Osteocyte (in vitro differentiated cells): ENCODE measurements around the gene PCARE. TPM values are rescaled to one million over a fixed set of nuclear protein-coding genes. Genes with fewer than 3 reads are reported as not detected.

Experiments
- DNase-seq: peaks from one replicate; pipeline ENCODE4 v3.0.0; 2021; ENCODE audit warnings: mixed read lengths; ENCODE audit not compliant: unreplicated experiment; ENCODE audit errors: extremely low spot score
- H3K27ac Mint-ChIP-seq: one replicate; pipeline ENCODE4 v1.8.0; 2021; ENCODE audit warnings: mild to moderate bottlenecking, mixed read lengths; ENCODE audit not compliant: unreplicated experiment
- H3K27me3 Mint-ChIP-seq: one replicate; pipeline ENCODE4 v1.8.0; 2021; ENCODE audit warnings: mixed read lengths; ENCODE audit not compliant: unreplicated experiment
- H3K36me3 Mint-ChIP-seq: one replicate; pipeline ENCODE4 v1.8.0; 2021; ENCODE audit warnings: mixed read lengths; ENCODE audit not compliant: unreplicated experiment
- H3K4me1 Mint-ChIP-seq: one replicate; pipeline ENCODE4 v1.8.0; 2021; ENCODE audit warnings: mixed read lengths; ENCODE audit not compliant: unreplicated experiment
- H3K4me3 Mint-ChIP-seq: one replicate; pipeline ENCODE4 v1.8.0; 2021; ENCODE audit warnings: mild to moderate bottlenecking, moderate library complexity, mixed read lengths; ENCODE audit not compliant: unreplicated experiment
- H3K9me3 Mint-ChIP-seq: one replicate; pipeline ENCODE4 v1.8.0; 2021; ENCODE audit warnings: mixed read lengths; ENCODE audit not compliant: unreplicated experiment
- CTCF ChIP-seq: fragments of 200-600 bp; sonication (generic); IDR thresholded peaks from 2 replicates; pipeline ENCODE4 v1.5.0; 2021; ENCODE audit warnings: antibody characterized with exemption, mild to moderate bottlenecking, moderate library complexity
- total RNA-seq: library from RNA; stranded (reverse); gene quantifications from 2 replicates; pipeline ENCODE4 v1.2.1, GENCODE V29; 2021

Gene PCARE
- total RNA-seq, 1 donor from 2014 or later = not detected

GRCh38 chr2:29080886-29081743, 6.8 kb upstream of the PCARE start:
- H3K27ac Mint-ChIP-seq = no peak overlapping the region
- H3K4me1 Mint-ChIP-seq = no peaks in the 10 kb centered on the region
- no peak overlapping the region for H3K4me3 Mint-ChIP-seq
- no peaks in the 10 kb centered on the region for H3K36me3 Mint-ChIP-seq
- no peak for TF ChIP-seq CTCF
- peaks cover 5% of the 10 kb centered on the region for H3K27me3 Mint-ChIP-seq
- DNase-seq = peak; percentile 51
- H3K9me3 Mint-ChIP-seq = peaks cover 5% of the 10 kb centered on the region

GRCh38 chr2:29079887-29080286, 5.6 kb upstream of the PCARE start:
- TF ChIP-seq CTCF = no peak
- no peaks in the 10 kb centered on the region for H3K36me3 Mint-ChIP-seq
- peaks cover 7% of the 10 kb centered on the region for H3K27me3 Mint-ChIP-seq
- DNase-seq = peak; percentile 69
- H3K4me1 Mint-ChIP-seq = no peaks in the 10 kb centered on the region
- no peak overlapping the region for H3K4me3 Mint-ChIP-seq
- no peak overlapping the region for H3K27ac Mint-ChIP-seq
- H3K9me3 Mint-ChIP-seq = peaks cover 5% of the 10 kb centered on the region

GRCh38 chr2:29075894-29076705, 1.8 kb upstream of the PCARE start:
- no peak overlapping the region for H3K4me3 Mint-ChIP-seq
- DNase-seq = peak; percentile 68
- no peak for TF ChIP-seq CTCF
- H3K9me3 Mint-ChIP-seq = peaks cover 5% of the 10 kb centered on the region
- H3K4me1 Mint-ChIP-seq = no peaks in the 10 kb centered on the region
- peaks cover 10% of the 10 kb centered on the region for H3K27me3 Mint-ChIP-seq
- no peaks in the 10 kb centered on the region for H3K36me3 Mint-ChIP-seq
- no peak overlapping the region for H3K27ac Mint-ChIP-seq

- no peaks in the 10 kb centered on the region for H3K36me3 Mint-ChIP-seq
Measured at GRCh38 chr2:29073933-29074332, 390 bp downstream of the PCARE start.

More at GRCh38 chr2:29073933-29074332, 390 bp downstream of the PCARE start:
- Mint-ChIP-seq H3K9me3 (peaks cover under 1% of the 10 kb centered on the region), H3K4me3 (no peak overlapping the region), H3K27ac (no peak overlapping the region), H3K4me1 (no peaks in the 10 kb centered on the region), H3K27me3 (peaks cover 10% of the 10 kb centered on the region)
- DNase-seq = peak; percentile 40
- no peak for TF ChIP-seq CTCF
